GM21390 (cell line): Measurements from ENCODE around the gene ZFP57.

Experiments
- ATAC-seq: cut with Tn5 transposase; IDR thresholded peaks from one replicate; pipeline ENCODE4 v1.9.1; 2021; ENCODE audit not compliant: unreplicated experiment

ZFP57 gene

GRCh38 chr6:29656157-29656556 lies 24.8 kb downstream of the ZFP57 start:
- no peak for ATAC-seq

DNA sequence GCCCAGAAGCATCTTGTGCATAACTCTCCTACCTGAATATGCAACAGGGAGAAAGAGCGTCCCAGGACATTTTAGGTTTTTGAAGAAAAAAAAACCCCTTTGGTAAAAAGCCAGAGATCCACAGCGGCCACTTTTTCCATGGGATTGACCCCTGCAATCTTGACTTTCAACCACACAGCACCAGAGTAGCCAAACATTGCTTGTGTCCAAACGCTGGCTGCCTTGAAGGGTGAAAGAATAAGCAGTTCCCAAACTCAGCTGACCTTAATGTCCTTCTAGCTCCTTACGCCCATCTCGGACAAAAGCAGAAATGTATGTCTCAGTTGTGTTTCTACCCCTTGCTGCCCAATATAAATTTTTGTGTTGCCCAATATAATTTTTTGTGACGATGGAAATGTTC lies 25.3 kb downstream of the ZFP57 start:
- no peak for ATAC-seq

- ATAC-seq, result no peak
Observed at GRCh38 chr6:29653452-29654038, 27.4 kb downstream of the ZFP57 start.

DNA sequence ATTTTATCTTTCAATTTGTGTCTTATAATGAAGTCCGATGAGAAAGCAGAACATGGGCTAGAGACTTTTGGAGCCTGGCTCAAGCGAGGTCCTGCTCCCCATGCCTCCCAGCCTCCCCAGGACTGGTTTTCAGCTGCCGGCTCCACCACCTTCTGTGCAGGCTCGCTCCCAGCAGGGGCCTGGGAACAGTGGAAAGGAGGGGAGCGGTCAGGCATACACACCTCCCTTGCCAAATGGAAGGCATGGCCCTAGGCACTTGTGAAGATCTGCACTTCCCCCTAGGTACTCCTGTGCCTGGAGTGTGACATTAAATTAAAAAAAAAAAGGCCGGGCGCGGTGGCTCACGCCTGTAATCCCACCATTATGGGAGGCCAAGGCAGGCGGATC lies 28.8 kb downstream of the ZFP57 start:
- ATAC-seq, result no peak

DNA sequence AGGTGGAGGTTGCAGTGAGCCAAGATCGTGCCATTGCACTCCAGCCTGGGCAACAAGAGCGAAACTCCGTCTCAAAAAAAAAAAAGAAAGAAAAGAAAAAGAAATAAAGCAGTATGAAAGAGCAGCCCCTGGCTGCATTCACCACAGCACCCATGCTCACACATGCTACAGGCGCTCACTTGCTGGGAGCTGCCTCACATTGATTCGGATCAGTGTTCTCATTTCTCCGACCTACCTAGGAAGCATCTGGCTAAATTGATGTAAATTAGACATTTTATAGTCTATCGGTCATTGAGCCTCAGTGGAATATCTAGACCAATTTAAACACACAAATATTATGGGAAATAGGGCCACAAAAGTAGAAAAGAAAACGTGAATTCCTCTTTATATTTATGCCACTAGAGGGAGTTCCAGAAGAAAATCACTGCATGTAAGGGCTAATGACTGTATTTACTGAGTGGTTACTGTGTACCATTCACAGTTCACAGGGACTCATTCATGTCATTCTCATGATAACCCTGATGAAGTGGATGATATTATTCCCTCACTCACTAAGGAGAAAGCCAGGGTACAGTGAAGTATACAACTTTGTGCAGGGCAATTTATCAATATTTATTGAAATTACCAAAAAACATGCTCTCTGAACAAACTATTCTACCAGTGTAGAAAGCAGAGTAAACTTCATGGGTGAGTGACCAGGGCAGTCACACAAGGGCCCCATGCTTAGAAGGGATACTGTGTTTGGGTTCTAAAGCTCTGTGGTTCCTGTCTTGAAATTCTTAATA lies 29.3 kb downstream of the ZFP57 start:
- no peak for ATAC-seq

DNA sequence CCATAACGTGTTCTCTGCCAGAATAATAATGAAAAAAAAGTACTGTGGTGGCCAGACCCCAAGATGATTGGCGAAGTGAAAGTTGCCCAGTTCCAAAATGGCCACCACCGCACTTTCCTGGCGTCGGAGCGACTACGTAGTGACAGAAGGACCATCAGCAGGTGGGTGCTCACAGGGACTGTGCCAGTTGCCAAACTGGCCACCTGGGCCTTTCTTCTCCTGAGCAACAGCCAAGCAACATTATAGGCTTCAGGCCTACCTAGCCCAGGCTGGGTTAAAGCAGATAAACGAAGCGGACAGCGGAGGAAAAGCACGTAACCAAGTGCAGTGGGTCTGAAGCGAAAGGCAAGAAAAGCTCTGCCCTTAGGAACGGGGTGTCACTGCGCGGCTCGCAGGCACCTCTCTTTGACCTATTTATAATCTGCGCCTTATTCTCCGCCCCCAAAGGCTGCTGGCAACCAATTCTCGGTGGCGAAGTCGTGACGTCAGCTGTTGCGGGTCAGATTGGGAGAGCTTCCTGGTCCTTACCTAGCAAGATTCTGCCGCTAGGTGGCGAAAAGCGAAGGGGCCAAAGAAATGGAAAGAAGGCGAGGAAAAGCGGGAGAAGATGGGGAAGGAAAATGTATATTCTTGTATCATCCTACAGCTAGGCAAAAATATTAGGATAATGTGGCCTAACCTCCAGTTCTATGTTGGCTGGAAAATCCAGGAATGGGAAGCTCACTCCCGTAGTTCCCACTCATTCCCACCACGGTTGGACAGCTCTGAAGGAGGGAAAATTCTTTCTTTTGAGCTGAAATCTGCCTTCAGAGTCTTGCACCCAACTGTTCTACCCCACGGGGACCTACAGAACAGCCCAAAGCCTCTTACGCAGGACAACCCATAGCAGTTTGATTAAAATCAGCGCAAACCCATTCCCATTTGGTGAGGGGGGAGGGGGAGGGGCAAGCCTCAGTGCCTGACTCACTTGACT lies 31.0 kb downstream of the ZFP57 start:
- peak; percentile 95 for ATAC-seq

DNA sequence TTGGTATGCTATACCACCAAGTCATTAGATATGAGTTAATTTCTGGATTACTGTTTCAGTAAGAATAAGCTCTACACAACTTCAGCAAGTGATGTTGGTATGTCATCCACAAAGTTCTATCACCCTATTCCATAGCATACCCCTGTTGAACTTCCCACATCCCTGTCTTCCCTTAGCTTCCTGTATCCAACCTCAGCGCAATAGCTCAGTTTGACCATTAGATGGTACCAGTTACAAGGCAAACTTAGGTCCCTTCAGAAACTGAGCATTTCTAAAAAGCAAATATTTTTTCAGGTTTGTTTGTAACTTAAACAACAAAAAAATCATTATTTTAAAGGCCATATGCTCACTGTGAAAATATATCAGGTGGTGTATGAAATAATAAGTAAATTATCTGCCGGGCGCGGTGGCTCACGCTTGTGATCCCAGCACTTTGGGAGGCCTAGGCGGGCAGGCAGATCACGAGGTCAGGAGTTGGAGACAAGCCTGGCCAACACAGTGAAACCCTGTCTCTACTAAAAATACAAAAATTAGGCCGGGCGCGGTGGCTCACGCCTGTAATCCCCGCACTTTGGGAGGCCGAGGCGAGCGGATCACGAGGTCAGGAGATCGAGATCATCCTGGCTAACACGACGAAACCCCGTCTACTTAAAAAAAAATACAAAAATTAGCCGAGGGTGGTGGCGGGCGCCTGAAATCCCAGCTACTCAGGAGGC lies 32.9 kb downstream of the ZFP57 start:
- no peak for ATAC-seq

GRCh38 chr6:29641430-29642148 lies 39.4 kb downstream of the ZFP57 start:
- no peak for ATAC-seq

GRCh38 chr6:29637247-29637646 lies 43.7 kb downstream of the ZFP57 start:
- no peak for ATAC-seq

DNA sequence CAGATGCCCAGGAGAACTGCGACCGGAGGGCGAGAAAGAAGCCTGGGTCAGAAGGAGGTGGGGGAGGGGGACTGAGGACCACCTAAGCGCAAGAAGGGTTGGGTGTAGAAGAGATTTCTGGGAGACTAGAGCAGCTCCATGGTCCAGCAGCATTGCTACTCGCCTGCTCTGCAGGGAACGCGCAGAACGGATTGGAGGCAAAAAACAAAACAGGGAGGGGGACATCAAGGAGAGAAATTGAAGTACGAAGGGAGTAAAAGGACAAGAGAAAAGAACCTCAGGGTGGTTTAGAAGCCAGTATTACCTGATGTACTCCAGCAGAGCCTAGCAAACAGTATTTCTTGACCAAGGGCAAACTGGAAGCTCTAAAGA lies 47.4 kb downstream of the ZFP57 start:
- peak; percentile 5 for ATAC-seq

DNA sequence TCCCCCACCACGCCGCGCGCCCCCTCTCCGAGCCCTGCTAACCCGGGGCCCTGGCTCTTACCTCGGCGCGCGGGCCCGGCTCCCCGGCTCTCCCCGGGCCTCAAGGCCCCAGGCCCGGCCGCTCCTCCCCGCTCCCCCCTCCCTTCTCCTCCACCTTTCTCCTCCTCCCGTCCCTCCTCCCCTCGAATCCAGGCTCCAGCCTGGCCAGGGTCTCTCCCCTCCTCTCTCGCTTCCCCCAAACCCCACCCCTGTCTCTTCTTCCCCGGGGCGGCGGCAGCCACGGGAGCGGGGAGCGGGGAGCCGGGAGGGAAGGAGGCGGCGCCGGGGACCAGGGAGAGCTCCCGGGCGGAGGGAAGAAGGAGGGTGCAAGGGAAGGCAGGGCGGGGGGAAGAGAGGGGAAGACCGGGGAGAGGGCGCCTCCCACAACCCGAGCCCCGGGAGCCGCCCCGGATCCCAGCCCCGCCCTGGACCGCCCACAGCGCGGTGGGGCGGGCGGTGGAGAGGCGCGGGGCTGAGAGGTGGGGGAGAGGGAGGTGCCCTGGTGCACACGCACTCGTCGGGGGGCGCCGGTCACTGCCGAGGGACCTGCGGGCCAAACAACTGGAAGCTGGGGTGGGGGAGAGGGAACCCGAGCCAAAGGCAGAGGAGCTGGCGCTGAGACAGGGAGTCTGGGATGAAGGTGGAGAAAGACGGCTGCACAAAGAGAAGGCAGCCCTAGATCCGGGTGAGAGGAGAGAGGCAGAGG lies 48.0 kb downstream of the ZFP57 start, which contains the start of gene GABBR1:
Gene GABBR1 (minus strand): TSS at position 395 of the 745 bp plus-strand sequence. CDS start 798 bp downstream, outside the sequence.
- ATAC-seq, result peak; percentile 78

- peak; percentile 35 for ATAC-seq
Observed at GRCh38 chr6:29631860-29632731, 48.9 kb downstream of the ZFP57 start.

DNA sequence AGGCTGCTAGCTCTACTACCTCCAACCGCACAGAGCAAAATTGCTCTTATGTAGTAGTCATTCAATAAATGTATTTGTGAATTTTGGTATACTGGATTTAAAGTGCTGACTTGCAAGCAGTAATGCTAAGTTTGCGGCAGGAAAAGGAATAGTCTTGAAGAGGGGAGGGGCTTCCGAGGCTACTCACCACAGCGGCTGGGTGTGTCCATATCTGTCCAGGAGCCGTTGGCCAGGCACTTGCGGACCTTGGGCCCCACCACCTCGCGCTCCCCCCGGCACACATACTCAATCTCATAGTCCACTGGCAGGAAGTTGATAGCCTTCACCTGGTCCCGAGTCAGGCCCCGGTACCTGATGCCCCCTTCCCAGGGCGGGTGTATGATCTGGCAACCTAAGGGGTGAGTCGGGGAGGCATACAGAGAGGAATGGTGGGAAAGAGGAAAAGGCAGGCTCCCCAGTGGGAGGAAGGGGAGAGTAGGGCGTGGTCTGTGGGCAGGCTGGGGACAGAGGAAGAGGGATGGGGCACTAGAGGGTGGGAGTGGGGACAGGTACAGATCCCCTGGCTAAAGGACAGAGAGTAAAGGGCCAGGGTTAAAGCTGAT lies 49.6 kb downstream of the ZFP57 start:
- no peak for ATAC-seq

DNA sequence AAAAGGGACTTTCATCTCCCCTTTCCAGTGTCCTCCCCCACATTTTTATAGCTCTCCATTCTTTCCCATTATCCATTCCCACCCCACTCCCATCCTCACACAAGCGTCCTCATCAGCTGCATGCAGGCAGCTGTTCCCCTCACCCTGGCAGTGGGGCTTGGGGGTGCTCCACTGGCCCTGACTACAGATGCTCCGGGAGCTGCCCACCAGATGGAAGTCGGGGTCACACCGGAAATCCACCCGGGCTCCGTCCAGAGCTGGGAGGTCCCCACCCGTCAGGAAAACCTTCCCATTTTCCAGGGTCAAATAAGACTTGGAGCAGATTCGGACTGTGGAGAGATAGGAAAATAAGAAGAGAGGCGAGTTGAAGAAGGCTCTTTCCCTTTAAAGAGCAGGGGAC lies 50.6 kb downstream of the ZFP57 start:
- no peak for ATAC-seq

DNA sequence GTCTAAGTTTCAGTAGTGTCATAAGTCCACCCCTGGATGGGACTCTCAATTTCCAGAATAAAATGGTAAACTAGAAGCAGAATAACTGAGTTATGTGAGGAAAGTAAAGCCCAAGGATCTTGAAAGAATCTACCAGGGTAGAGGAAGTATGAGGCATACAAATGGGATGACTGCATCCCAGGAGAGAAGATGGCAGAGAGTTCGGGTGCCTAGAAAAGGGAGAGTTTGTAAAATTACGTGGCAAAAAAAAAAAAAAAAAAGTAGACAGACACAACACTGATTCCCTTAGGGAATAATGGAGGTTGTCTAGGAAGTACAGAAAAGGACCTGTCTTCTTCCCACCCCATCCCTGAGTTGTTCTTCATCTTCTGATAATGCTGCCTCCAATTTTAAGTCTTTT lies 51.4 kb downstream of the ZFP57 start:
- no peak for ATAC-seq

DNA sequence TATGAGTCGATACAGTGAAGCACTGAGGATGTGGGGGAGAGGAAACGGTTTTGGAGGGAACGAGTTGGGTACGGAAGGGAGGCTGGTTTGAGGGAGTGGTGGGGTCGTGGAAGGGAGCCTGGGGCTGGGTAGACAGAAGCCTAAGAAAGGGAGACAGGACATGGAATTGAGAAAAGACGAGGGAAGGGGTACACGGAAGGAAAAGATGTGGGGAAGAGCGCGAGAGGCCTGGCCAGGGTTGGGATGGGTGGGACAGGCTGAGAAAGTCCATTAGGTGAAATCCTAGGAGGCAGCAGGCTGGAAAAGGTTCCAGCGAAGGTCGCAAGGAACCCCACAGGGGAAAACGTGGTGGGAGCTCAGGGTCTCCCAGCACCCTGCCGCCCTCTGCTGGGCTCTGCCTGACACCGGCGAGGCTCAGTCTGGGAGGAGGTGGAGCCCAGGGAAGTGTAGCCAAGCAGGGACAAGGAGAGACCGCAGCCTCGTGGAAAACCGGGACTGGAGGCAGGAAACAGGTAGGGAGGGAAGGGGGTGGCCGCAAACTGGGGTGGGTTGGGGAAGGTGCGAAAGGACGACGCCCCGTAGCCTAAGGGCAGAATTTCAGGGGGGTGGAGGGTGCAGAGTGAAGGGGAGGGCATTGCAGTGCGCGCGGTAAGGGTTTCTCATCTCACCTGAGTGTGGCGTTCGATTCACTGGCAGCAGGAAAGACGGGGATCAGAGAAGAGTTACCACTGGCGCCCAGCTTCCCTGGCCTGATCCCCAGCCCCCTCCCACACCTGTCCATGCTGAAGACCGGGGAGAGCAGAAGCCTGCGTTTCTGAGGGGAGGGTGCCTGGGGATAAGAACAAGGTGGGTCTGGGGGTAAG lies 52.3 kb downstream of the ZFP57 start:
- no peak for ATAC-seq

GRCh38 chr6:29627755-29628418 lies 53.1 kb downstream of the ZFP57 start:
- ATAC-seq, result no peak
